D721Med (cell line): ENCODE measurements around the gene FBXO44.
A peak's percentile ranks its signal among the peaks of the same experiment; 100 is the strongest.

ENCODE experiments used
- DNase-seq: peaks from one replicate; pipeline ENCODE4 v3.0.0; 2011; ENCODE audit warnings: low spot score; ENCODE audit not compliant: insufficient read length
- FAIRE-seq: peaks from 2 replicates; lab custom pipeline; 2011; peaks lifted over from hg19 to GRCh38; lab: Jason Lieb, UNC
- CTCF ChIP-seq: IDR thresholded peaks from 2 replicates; pipeline ENCODE4 v1.5.1; 2012; ENCODE audit warnings: mild to moderate bottlenecking, control low read depth; ENCODE audit not compliant: insufficient read depth; ENCODE audit errors: missing control alignments

The FBXO44 gene

GRCh38 chr1:11680270-11681070 is 25.8 kb downstream of the FBXO44 start:
- FAIRE-seq (no peak), DNase-seq (no peak)
- TF ChIP-seq CTCF, result no peak

- DNase-seq, result peak; percentile 70
- TF ChIP-seq CTCF, result no peak
- FAIRE-seq, result no peak
These were observed 26.5 kb downstream of the FBXO44 start, which contains the start of gene MAD2L2 for GRCh38 chr1:11681071-11681771. TSS of gene MAD2L2 (minus strand) at chr1:11681148. CDS start at chr1:11680601, 547 bp downstream.

GRCh38 chr1:11682287-11682771 is 27.7 kb downstream of the FBXO44 start:
- no peak for TF ChIP-seq CTCF
- FAIRE-seq, result no peak
- DNase-seq, result no peak

- FAIRE-seq (no peak), DNase-seq (no peak)
- no peak for TF ChIP-seq CTCF
These were observed 28.1 kb downstream of the FBXO44 start for GRCh38 chr1:11682799-11683198.

- TF ChIP-seq CTCF, result no peak
- DNase-seq, result no peak
- no peak for FAIRE-seq
These were observed 29.4 kb downstream of the FBXO44 start for GRCh38 chr1:11684070-11684469.

DNA sequence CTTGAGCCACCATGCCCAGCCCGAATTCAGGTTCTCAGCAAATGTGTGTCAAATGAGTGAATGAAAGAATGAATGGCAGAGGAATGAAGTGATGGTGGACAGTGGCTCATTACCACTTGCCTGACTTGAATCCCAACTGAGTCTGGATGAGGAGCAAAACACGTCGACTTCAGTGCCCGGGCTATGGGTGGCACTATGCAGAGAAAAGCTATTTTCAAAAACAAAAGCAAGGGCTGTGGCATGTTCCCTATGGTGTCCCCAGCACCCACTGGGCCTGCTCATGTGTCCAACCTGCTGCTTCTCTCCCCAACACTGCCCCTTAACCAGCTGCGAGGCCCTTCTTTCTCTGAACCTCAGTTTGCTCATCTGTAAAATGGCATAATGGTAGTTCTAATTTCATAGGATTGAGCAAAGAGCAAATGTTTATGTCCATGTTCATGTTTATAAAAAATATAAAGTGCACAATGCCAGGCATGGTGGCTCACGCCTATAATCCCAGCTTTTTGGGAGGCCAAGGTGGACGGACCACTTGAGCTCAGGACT is 30.6 kb downstream of the FBXO44 start:
- no peak for DNase-seq
- TF ChIP-seq CTCF, result no peak
- FAIRE-seq, result no peak
